Activated T-helper 9 cell treated with anti-CD3 and anti-CD28 coated beads, Interleukin-2, amount 50 U/mL, for 16 hours (primary cell): ENCODE results near the gene NELFB.

Experiments used
- DNase-seq: peaks from one replicate; pipeline ENCODE4 v3.0.0-alpha.2; 2020; ENCODE audit warnings: low read depth

The NELFB gene

GRCh38 chr9:137268538-137269201, 13.5 kb downstream of the NELFB start:
- no peak for DNase-seq

- DNase-seq, result no peak
These were observed 14.2 kb downstream of the NELFB start for GRCh38 chr9:137269231-137269772.

- no peak for DNase-seq
These were observed 16.0 kb downstream of the NELFB start for GRCh38 chr9:137270929-137271695.

GRCh38 chr9:137271696-137272076, 16.6 kb downstream of the NELFB start:
- no peak for DNase-seq

GRCh38 chr9:137272241-137273094, 17.3 kb downstream of the NELFB start:
- DNase-seq, result no peak

- no peak for DNase-seq
These were observed 18.0 kb downstream of the NELFB start for GRCh38 chr9:137273095-137273490.

GRCh38 chr9:137273611-137274320, 18.6 kb downstream of the NELFB start:
- DNase-seq, result no peak

- DNase-seq, result no peak
These were observed 20.1 kb downstream of the NELFB start for GRCh38 chr9:137275203-137275587.

GRCh38 chr9:137275588-137276472, 20.7 kb downstream of the NELFB start:
- DNase-seq, result no peak

GRCh38 chr9:137276473-137277328, 21.6 kb downstream of the NELFB start:
- no peak for DNase-seq

- no peak for DNase-seq
These were observed 22.4 kb downstream of the NELFB start, which contains the start of gene TOR4A for GRCh38 chr9:137277329-137278041. Gene TOR4A, plus strand, starts transcription at chr9:137277726. Its CDS starts 964 bp downstream, at chr9:137278690.

- no peak for DNase-seq
These were observed 23.1 kb downstream of the NELFB start for GRCh38 chr9:137278061-137278701.

- DNase-seq, result no peak
These were observed 23.9 kb downstream of the NELFB start for GRCh38 chr9:137278721-137279711.

- DNase-seq, result no peak
These were observed 24.8 kb downstream of the NELFB start for GRCh38 chr9:137279741-137280473.

- no peak for DNase-seq
These were observed 25.6 kb downstream of the NELFB start for GRCh38 chr9:137280474-137281344.
